H1 (cell line): ENCODE measurements around the gene NUDT9. TPM values are rescaled to one million over a fixed set of nuclear protein-coding genes. Genes with fewer than 3 reads are reported as not detected.

Experiments
- CTCF ChIA-PET: fragments of 300-600 bp; sonication (Branson Sonifier 250); formaldehyde crosslinking; loops from one replicate; lab custom pipeline; 2021; ENCODE audit not compliant: partially characterized antibody; lab: Charles Lee
- POLR2A ChIA-PET: fragments of 300-600 bp; sonication (Branson Sonifier 250); formaldehyde crosslinking; loops from one replicate; lab custom pipeline; 2021; ENCODE audit warnings: inconsistent platforms; ENCODE audit not compliant: partially characterized antibody; lab: Charles Lee
- DNase-seq, 2 experiments: peaks; one replicate each; pipeline versions ENCODE4 v3.0.0 to v3.0.0-alpha.2; 2010 to 2022; ENCODE audit warnings: low spot score in 2 of 2, low read depth in 1 of 2, mixed read lengths in 1 of 2
- FAIRE-seq: peaks from 2 replicates; lab custom pipeline; 2011; peaks lifted over from hg19 to GRCh38; lab: Jason Lieb, UNC
- H2AFZ ChIP-seq: 2 replicates; pipeline ENCODE4 v1.8.1; 2012; ENCODE audit warnings: low read length, inconsistent platforms
- H2AK5ac ChIP-seq: 2 replicates; pipeline ENCODE4 v1.6.1; 2013; ENCODE audit warnings: low read depth, low read length
- H2BK120ac ChIP-seq: replicated peaks from 2 replicates; pipeline ENCODE3; 2013; ENCODE audit warnings: low read depth, low read length, inconsistent platforms
- H2BK12ac ChIP-seq: 2 replicates; pipeline ENCODE4 v1.6.1; 2013; ENCODE audit warnings: low read depth, low read length
- H2BK15ac ChIP-seq: 2 replicates; pipeline ENCODE4 v1.6.1; 2013; ENCODE audit warnings: low read length
- H2BK20ac ChIP-seq: 2 replicates; pipeline ENCODE4 v1.6.1; 2013; ENCODE audit warnings: low read length
- H2BK5ac ChIP-seq: 2 replicates; pipeline ENCODE4 v1.6.1; 2013; ENCODE audit warnings: low read depth, low read length
- H3K14ac ChIP-seq: 2 replicates; pipeline ENCODE4 v1.6.1; 2013; ENCODE audit warnings: inconsistent platforms; ENCODE audit not compliant: insufficient read length
- H3K18ac ChIP-seq: 2 replicates; pipeline ENCODE4 v1.6.1; 2013; ENCODE audit warnings: low read length; ENCODE audit errors: extremely low read depth
- H3K23ac ChIP-seq: 2 replicates; pipeline ENCODE4 v1.6.1; 2013; ENCODE audit warnings: inconsistent platforms; ENCODE audit not compliant: insufficient read length
- H3K23me2 ChIP-seq: 2 replicates; pipeline ENCODE4 v1.6.1; 2013; ENCODE audit warnings: low read depth, low read length
- H3K27ac ChIP-seq: 2 replicates; pipeline ENCODE4 v1.6.1; 2011; ENCODE audit warnings: low read depth, low read length, inconsistent platforms
- H3K27me3 ChIP-seq, 4 experiments: replicated peaks in 1 of 4; 1 replicate in 1 of 4; 2 replicates in 3 of 4; pipeline versions ENCODE4 v1.6.1 to v1.8.1; 2011 to 2013; ENCODE audit warnings: low read length in 3 of 4, mild to moderate bottlenecking in 3 of 4, inconsistent platforms in 2 of 4, mixed read lengths in 2 of 4, moderate library complexity in 1 of 4; ENCODE audit not compliant: control insufficient read depth in 3 of 4, insufficient read depth in 3 of 4; ENCODE audit errors: extremely low read depth in 1 of 4
- H3K36me3 ChIP-seq, 4 experiments: 2 replicates each; pipeline versions ENCODE4 v1.6.1 to v1.8.1; 2011 to 2013; ENCODE audit warnings: mild to moderate bottlenecking in 4 of 4, low read length in 3 of 4, moderate library complexity in 2 of 4, control low read depth in 1 of 4, inconsistent platforms in 1 of 4; ENCODE audit not compliant: insufficient read depth in 4 of 4, control insufficient read depth in 2 of 4
- H3K4ac ChIP-seq: replicated peaks from 2 replicates; pipeline ENCODE3; 2013; ENCODE audit warnings: low read length, low read depth, mixed read lengths, inconsistent platforms; ENCODE audit not compliant: insufficient read length
- H3K4me1 ChIP-seq, 4 experiments: replicated peaks in 1 of 4; 1 replicate in 1 of 4; 2 replicates in 3 of 4; pipeline versions ENCODE4 v1.6.1 to v1.8.1; 2011 to 2013; ENCODE audit warnings: low read length in 3 of 4, inconsistent platforms in 2 of 4, mixed read lengths in 1 of 4; ENCODE audit not compliant: insufficient read depth in 4 of 4, control insufficient read depth in 3 of 4
- H3K4me2 ChIP-seq, 2 experiments: 2 replicates each; pipeline versions ENCODE4 v1.6.1 to v1.8.1; 2011 to 2013; ENCODE audit warnings: low read depth in 2 of 2, low read length in 2 of 2, control low read depth in 1 of 2, inconsistent platforms in 1 of 2, mild to moderate bottlenecking in 1 of 2; ENCODE audit not compliant: insufficient read depth in 1 of 2
- H3K4me3 ChIP-seq, 4 experiments: fragments of 200-600, 300-600 bp in 1 of 4; sonication (generic), shearing (Covaris generic), sonication (Bioruptor Twin) in 1 of 4; 2 replicates each; pipeline versions ENCODE4 v1.5.1 to v1.8.1; 2011 to 2016; ENCODE audit warnings: low read length in 4 of 4, low read depth in 3 of 4, control low read depth in 2 of 4, inconsistent platforms in 2 of 4, mild to moderate bottlenecking in 2 of 4, mixed read lengths in 1 of 4, moderate library complexity in 1 of 4; ENCODE audit not compliant: insufficient read depth in 2 of 4; ENCODE audit errors: extremely low read depth in 1 of 4
- H3K56ac ChIP-seq: replicated peaks from 2 replicates; pipeline ENCODE3; 2013; ENCODE audit warnings: low read depth, mild to moderate bottlenecking, mixed read lengths, low read length, inconsistent platforms; ENCODE audit not compliant: insufficient read length
- H3K79me1 ChIP-seq: 2 replicates; pipeline ENCODE4 v1.6.1; 2013; ENCODE audit warnings: low read depth, low read length, control low read depth
- H3K79me2 ChIP-seq, 2 experiments: 2 replicates each; pipeline versions ENCODE4 v1.6.1 to v1.8.1; 2012 to 2013; ENCODE audit warnings: low read length in 2 of 2, mild to moderate bottlenecking in 2 of 2, inconsistent platforms in 1 of 2; ENCODE audit not compliant: insufficient read depth in 2 of 2, control insufficient read depth in 1 of 2
- H3K9ac ChIP-seq, 4 experiments: replicated peaks in 1 of 4; 1 replicate in 1 of 4; 2 replicates in 3 of 4; pipeline versions ENCODE4 v1.6.1 to v1.8.1; 2011 to 2013; ENCODE audit warnings: low read depth in 3 of 4, low read length in 3 of 4, control low read depth in 2 of 4, mild to moderate bottlenecking in 2 of 4, moderate library complexity in 2 of 4, inconsistent platforms in 1 of 4; ENCODE audit errors: extremely low read depth in 1 of 4
- H3K9me3 ChIP-seq, 2 experiments: 2 replicates each; pipeline versions ENCODE4 v1.6.1 to v1.8.1; 2012 to 2013; ENCODE audit warnings: mild to moderate bottlenecking in 2 of 2, moderate library complexity in 2 of 2, control low read depth in 1 of 2, inconsistent platforms in 1 of 2, low read depth in 1 of 2, low read length in 1 of 2, mixed read lengths in 1 of 2; ENCODE audit not compliant: insufficient read depth in 2 of 2
- H4K20me1 ChIP-seq, 2 experiments: replicated peaks in 1 of 2; 2 replicates each; pipeline versions ENCODE3 to v1.8.1; 2011 to 2013; ENCODE audit warnings: inconsistent platforms in 2 of 2, low read length in 2 of 2, mild to moderate bottlenecking in 1 of 2; ENCODE audit not compliant: insufficient read depth in 2 of 2, control insufficient read depth in 1 of 2
- H4K5ac ChIP-seq: 2 replicates; pipeline ENCODE4 v1.6.1; 2013; ENCODE audit warnings: low read length, low read depth, mixed read lengths, inconsistent platforms; ENCODE audit not compliant: insufficient read length
- H4K8ac ChIP-seq: 2 replicates; pipeline ENCODE4 v1.8.0; 2013; ENCODE audit warnings: mild to moderate bottlenecking, moderate library complexity, low read length, inconsistent platforms; ENCODE audit not compliant: insufficient read depth; ENCODE audit errors: extremely low read depth
- H4K91ac ChIP-seq: replicated peaks from 2 replicates; pipeline ENCODE3; 2013; ENCODE audit warnings: low read length, mixed read lengths, inconsistent platforms; ENCODE audit not compliant: insufficient read length
- JUND ChIP-seq: IDR thresholded peaks from 2 replicates; pipeline ENCODE4 v1.6.1; 2011; ENCODE audit warnings: mild to moderate bottlenecking, improper control_type of control experiment, low read length
- POU5F1 ChIP-seq: IDR thresholded peaks from 2 replicates; pipeline ENCODE4 v1.6.1; 2011; ENCODE audit warnings: low read depth, mild to moderate bottlenecking, low read length, moderate library complexity
- WGBS, 2 experiments: shearing (Covaris generic) in 1 of 2; methylation state at CpG; one replicate each; pipeline versions ENCODE4 v1.1.6 to v1.1.7; 2013 to 2015; ENCODE audit warnings: low lambda C conversion rate in 2 of 2, mixed read lengths in 2 of 2, inconsistent platforms in 1 of 2, low coverage in 1 of 2, missing lambda C conversion rate in 1 of 2; ENCODE audit not compliant: insufficient replicate concordance in 2 of 2, insufficient coverage in 1 of 2, insufficient read length in 1 of 2; ENCODE audit errors: extremely low coverage in 1 of 2, missing lambda C conversion rate in 1 of 2; 5-methylcytosine and 5-hydroxymethylcytosine counted together
- polyA plus RNA-seq, 7 experiments: library from polyadenylated mRNA; depleted of rRNA in 3 of 7; stranded (reverse) in 5 of 7; unstranded in 2 of 7; fragments of >200 nt in 5 of 7; fragments of 200-250 nt in 2 of 7; gene quantifications; 1 replicate in 5 of 7; 2 replicates in 1 of 7; 4 replicates in 1 of 7; pipeline versions ENCODE4 v1.2.1 to v1.2.3, GENCODE V29; 2011 to 2013; ENCODE audit warnings: missing spikeins in 2 of 7, mixed read lengths in 2 of 7
- total RNA-seq: library from RNA; stranded (reverse); fragmentation: NEBNext Ultra II Directional; extraction: Animal tissue kit (Norgen Biotek cat#: 25700); gene quantifications from 2 replicates; pipeline ENCODE4 v1.2.1, GENCODE V29; 2021

Gene NUDT9
- total and polyA plus RNA-seq, 2 of the 8 experiments (the other 6 are each of a cell fraction or from before 2014, with no cell fraction given): 13.2 to 27.6 TPM

DNA sequence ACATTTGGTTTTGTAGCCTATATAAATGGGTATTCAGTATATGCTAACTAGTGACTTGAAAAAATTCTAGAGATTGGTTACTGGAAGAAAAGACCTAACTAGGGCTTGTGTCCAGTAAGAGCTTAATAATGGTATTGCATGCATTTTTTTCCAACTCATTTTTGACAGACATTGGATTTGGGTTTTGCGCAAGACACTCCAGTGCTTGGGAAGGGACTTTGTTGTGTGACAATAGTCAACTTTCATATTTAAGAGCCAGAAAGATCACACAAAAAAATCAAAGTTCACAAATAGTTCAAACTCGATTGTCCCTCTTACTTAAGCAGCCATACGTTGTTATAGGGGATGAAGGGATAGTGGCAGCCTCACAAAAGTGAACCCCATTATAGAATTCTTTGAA lies 30.2 kb upstream of the NUDT9 start:
- Histone ChIP-seq H3K18ac (no peak overlapping the region), H2BK15ac (no peak overlapping the region), H2BK12ac (no peak overlapping the region), H2BK20ac (no peak overlapping the region), H3K9me3 (peaks cover 0 to 2% of the 10 kb centered on the region in 2 experiments; a peak in 1 of 4 replicates), H4K5ac (no peak overlapping the region), H2BK120ac (no peak overlapping the region), H4K91ac (no peak overlapping the region), H3K4me2 (peak overlapping the region in 1 of 2 experiments; percentile 65; a peak in 1 of 4 replicates), H2AFZ (no peak overlapping the region), H3K14ac (no peak overlapping the region), H3K4ac (no peak overlapping the region), H3K27me3 (no peaks in the 10 kb centered on the region), H3K23ac (no peak overlapping the region), H3K9ac (0 out of 7 replicates have a peak overlapping the region, but pooled peaks of 1 of the 4 experiments have one; percentile 8), H2AK5ac (no peak overlapping the region), H3K4me1 (no peaks in the 10 kb centered on the region; a peak in 1 of 7 replicates), H3K23me2 (0 out of 2 replicates have a peak, but pooled peaks cover 3% of the 10 kb centered on the region), H3K4me3 (no peak overlapping the region; a peak in 1 of 8 replicates), H3K79me2 (no peaks in the 10 kb centered on the region; a peak in 1 of 4 replicates), H3K56ac (no peak overlapping the region), H3K27ac (no peak overlapping the region), H3K36me3 (no peaks in the 10 kb centered on the region; a peak in 2 of 8 replicates), H3K79me1 (no peaks in the 10 kb centered on the region), H2BK5ac (no peak overlapping the region), H4K20me1 (peaks cover 0 to 1% of the 10 kb centered on the region in 2 experiments), H4K8ac (no peak overlapping the region)
- no peak for FAIRE-seq
- ChIA-PET CTCF (interaction anchor here (0.8 to 2.1 kb wide), 3 partner anchors 12 to 17 kb away, joined by 3 to 7 read pairs (median 4); no protein-coding TSS in a partner anchor), POLR2A (interaction anchor here (0.7 to 1.7 kb wide), 3 partner anchors 31 to 273 kb away, joined by 3 to 7 read pairs (median 3); partner anchors contain the start of gene NUDT9)
- WGBS, 2 experiments: 97% methylated on average over 3 of the region's 3 CpGs; no CpG with 5 or more reads in 1 of the 2 experiments
- DNase-seq: no peak
- no peak for TF ChIP-seq POU5F1
- TF ChIP-seq JUND: no peak
